Motor neuron (in vitro differentiated cells): Measurements from ENCODE around the gene GNL1. TPM values are rescaled to one million over a fixed set of nuclear protein-coding genes. Genes with fewer than 3 reads are reported as not detected.
"Not testable (repeated sequence)": the region's sequence is repeated elsewhere in the genome, so short reads cannot be mapped to it uniquely, and the experiment has no call there.

Experiments
- ATAC-seq, 8 experiments: fragments of 200-7000 bp; cut with Tn5 transposase; replicated peaks in 6 of 8; 2 replicates each; pipeline ENCODE4 v1.8.0; 2021; ENCODE audit warnings: mild to moderate bottlenecking in 8 of 8, moderate library complexity in 8 of 8
- H3K27ac ChIP-seq, 2 donors: fragments of 250-450 bp; sonication (Bioruptor Pico); 2 replicates each; pipeline ENCODE4 v1.9.0; 2021; ENCODE audit warnings: antibody characterized with exemption in 2 of 2, mild to moderate bottlenecking in 2 of 2, moderate library complexity in 1 of 2
- H3K4me1 ChIP-seq, 2 donors: fragments of 250-450 bp; sonication (Bioruptor Pico); replicated peaks in 1 of 2; 2 replicates each; pipeline ENCODE4 v1.6.1; 2021; ENCODE audit warnings: antibody characterized with exemption in 2 of 2, mild to moderate bottlenecking in 2 of 2, moderate library complexity in 1 of 2
- H3K4me3 ChIP-seq, 5 donors: fragments of 250-450 bp; sonication (Bioruptor Pico); 2 replicates each; pipeline ENCODE4 v1.9.0; 2021; ENCODE audit warnings: antibody characterized with exemption in 5 of 5, mild to moderate bottlenecking in 5 of 5, moderate library complexity in 4 of 5
- WGBS, 10 experiments: fragments of 450-650 bp; shearing (Covaris generic); methylation state at CpG; one replicate each; pipeline ENCODE4 v1.0.0; 2022; 5-methylcytosine and 5-hydroxymethylcytosine counted together
- in situ Hi-C, 9 experiments: fragments of 400-800 bp; cut with MboI; loops; one replicate each; pipeline ENCODE4 v1.15.0; 2021; ENCODE audit warnings: low sequenced_read_pairs in 9 of 9, low pct_unique_long_range_greater_than_20kb in 2 of 9; ENCODE audit not compliant: unreplicated experiment in 9 of 9
- total RNA-seq, 8 experiments: library from RNA; unstranded; fragments of 300-600 nt; gene quantifications; 2 replicates each; pipeline versions ENCODE4 v1.2.3 to v1.2.4, GENCODE V29; 2022

Gene GNL1
- total RNA-seq, 8 experiments from 2014 or later: 23.4 to 66.0 (median 37.5) TPM

DNA sequence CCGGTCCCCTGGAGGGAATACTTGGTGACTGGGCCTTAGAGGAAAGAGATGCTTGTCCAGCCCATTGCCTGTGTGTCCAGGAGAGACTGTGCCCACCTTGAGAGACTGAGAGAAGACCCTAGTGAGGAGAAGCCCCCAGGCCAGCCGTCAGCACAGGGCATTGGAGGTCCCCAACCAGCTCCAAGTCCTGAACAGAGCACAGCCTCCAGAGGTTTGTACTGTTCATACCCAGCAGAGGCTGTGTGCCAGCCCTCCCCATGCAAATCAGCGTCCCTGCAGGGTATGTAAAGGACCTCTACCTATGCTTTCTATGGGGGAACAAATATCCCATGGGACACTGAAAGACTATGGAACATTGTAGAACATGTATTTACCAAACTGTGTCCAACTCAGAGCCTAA is 58.6 kb downstream of the GNL1 start:
- Histone ChIP-seq H3K27ac (no peak overlapping the region), H3K4me3 (no peak overlapping the region), H3K4me1 (no peaks in the 10 kb centered on the region)
- ATAC-seq: peak in 1 of 8 experiments; percentile 3
- in situ Hi-C loops: loop anchor here in 1 of 9 experiments (25.0 kb wide), 1 partner anchor 615 kb away; the partner anchor contains the start of genes C6orf15, CDSN and PSORS1C1
- WGBS, 10 experiments: 51 to 85% (median 64%) methylated on average over 1 to 3 of the region's 3 CpGs; no CpG with 5 or more reads in 3 of the 10 experiments

DNA sequence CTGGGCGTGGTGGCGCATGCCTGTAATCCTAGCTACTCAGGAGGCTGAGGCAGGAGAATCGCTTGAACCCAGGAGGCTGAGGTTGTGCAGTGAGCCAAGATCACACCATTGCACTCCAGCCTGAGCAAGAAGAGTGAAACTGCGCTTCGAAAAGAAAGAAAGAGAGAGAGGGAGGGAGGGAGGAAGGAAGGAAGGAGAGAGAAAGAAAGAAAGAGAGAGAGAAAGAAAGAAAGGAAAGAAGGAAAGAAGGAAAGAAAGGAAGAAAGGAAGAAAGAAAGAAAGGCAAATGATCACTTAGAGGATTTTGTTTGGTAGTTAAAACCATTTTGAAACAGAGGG is 59.1 kb downstream of the GNL1 start:
- in situ Hi-C loops: loop anchor here in 1 of 9 experiments (25.0 kb wide), 1 partner anchor 615 kb away; the partner anchor contains the start of genes C6orf15, CDSN and PSORS1C1
- not testable (repeated sequence) for ATAC-seq, H3K4me1 ChIP-seq, H3K27ac ChIP-seq, H3K4me3 ChIP-seq
- WGBS, 10 experiments: 84 to 100% (median 94%) methylated on average over 2 to 5 of the region's 5 CpGs

DNA sequence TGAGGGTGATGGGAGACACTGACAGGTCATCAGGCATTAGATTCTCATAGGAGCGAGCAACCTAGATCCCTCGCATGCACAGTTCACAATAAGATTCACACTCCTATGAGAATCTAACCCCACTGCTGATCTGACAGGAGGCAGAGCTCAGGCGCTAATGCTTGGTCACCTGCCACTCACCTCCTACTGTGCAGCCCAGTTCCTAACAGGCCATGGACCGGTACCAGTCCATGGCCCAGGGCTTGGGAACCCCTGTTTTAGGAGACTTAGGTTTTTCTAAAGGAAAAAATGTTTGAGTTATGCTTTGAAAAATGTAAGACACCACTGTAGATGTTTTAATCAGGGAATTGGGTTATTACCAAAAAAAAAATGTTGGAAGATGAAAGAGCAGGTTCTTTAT is 60.3 kb downstream of the GNL1 start:
- Histone ChIP-seq H3K27ac (no peak overlapping the region), H3K4me3 (no peak overlapping the region), H3K4me1 (no peaks in the 10 kb centered on the region)
- WGBS, 10 experiments: 20 to 100% (median 89%) methylated on average over 1 to 4 of the region's 4 CpGs; no CpG with 5 or more reads in 3 of the 10 experiments
- in situ Hi-C loops: loop anchor here in 1 of 9 experiments (25.0 kb wide), 1 partner anchor 616 kb away; the partner anchor contains the start of genes C6orf15, CDSN and PSORS1C1
- peak in 1 of 8 experiments; percentile 18 for ATAC-seq

DNA sequence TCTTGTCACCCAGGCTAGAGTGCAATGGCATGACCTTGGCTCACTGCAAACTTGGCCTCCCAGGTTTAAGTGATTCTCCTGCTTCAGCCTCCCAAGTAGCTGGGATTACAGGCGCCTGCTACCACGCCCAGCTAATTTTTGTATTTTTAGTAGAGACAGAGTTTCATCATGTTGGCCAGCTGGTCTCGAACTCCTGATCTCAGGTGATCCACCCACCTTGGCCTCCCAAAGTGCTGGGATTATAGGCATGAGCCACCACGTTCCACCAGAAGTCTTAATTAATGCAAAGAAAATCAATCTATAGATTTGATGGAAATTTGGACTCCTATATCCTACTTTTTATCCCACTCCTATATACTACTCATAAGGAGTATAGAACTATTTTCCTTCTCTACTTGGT is 61.2 kb downstream of the GNL1 start:
- 33 to 92% (median 74%) methylated on average over 2 to 4 of the region's 4 CpGs; no CpG with 5 or more reads in 4 of the 10 experiments for WGBS, 10 experiments
- not testable (repeated sequence) for ATAC-seq, H3K4me1 ChIP-seq, H3K4me3 ChIP-seq, H3K27ac ChIP-seq
- in situ Hi-C loops: loop anchor here in 1 of 9 experiments (25.0 kb wide), 1 partner anchor 617 kb away; the partner anchor contains the start of genes C6orf15, CDSN and PSORS1C1

DNA sequence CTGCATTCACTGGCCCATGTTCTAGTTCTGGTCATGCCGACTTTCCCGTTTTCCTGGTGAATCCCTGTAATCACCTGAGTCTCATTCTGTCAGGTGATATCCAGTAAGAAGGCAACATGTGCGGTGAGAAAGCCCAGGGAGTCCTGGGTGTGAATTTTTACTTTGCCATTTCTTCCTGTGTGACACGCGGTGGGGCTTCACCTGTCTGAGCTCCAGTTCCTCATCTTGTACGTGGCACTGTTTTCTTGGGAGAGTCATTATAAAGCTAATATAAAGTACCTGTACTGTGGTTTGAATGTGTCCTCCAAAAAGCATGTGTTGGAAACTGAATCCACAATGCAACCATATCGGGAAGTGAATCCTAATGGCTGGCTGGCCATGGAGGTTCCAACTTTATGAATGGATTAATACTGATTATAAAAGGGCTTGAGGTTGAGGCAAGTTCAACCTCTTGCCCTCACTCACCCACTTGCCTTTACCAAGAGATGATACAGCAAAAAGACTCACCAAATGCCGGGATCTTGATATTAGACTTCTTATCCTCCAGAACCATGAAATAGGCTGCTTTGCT is 61.9 kb downstream of the GNL1 start:
- in situ Hi-C loops: loop anchor here in 1 of 9 experiments (25.0 kb wide), 1 partner anchor 618 kb away; the partner anchor contains the start of genes C6orf15, CDSN and PSORS1C1
- WGBS, 10 experiments: 91 to 100% (median 94%) methylated on average over 2 to 8 of the region's 8 CpGs
- ATAC-seq: no peak
- peaks cover 0 to 3% of the 10 kb centered on the region in 2 donors for H3K4me1 ChIP-seq
- H3K27ac ChIP-seq: no peak overlapping the region
- no peak overlapping the region for H3K4me3 ChIP-seq

DNA sequence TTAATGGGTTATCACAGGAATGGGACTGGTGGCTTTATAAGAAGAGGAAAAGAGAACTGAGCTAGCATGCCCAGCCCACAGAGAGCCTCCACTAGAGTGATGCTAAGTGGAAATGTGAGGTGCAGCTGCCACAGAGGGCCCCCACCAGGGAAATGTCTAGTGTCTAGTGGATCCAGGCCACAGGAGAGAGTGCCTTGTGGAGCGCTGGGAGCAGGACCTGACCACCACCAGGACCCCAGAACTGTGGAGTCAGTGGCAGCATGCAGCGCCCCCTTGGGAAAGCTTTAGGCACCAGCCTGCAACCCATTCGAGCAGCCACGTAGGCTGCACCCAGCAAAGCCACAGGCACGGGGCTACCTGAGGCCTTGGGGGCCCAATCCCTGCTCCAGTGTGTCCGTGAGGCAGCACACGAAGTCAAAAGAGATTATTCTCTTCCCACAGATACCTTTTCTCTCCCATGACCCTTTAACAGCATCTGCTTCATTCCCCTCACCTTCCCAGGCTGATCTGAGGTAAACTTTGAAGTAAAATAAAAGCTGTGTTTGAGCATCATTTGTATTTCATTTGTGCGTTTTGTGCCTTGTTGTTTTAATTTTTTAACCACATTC is 62.5 kb downstream of the GNL1 start:
- WGBS, 10 experiments: 39 to 86% (median 51%) methylated on average over 1 to 8 of the region's 8 CpGs; no CpG with 5 or more reads in 1 of the 10 experiments
- H3K27ac ChIP-seq: no peak overlapping the region
- in situ Hi-C loops: loop anchor here in 1 of 9 experiments (25.0 kb wide), 1 partner anchor 619 kb away; the partner anchor contains the start of genes C6orf15, CDSN and PSORS1C1
- peaks cover 0 to 3% of the 10 kb centered on the region in 2 donors for H3K4me1 ChIP-seq
- H3K4me3 ChIP-seq: no peak overlapping the region
- ATAC-seq: peak in 1 of 8 experiments; percentile 1

DNA sequence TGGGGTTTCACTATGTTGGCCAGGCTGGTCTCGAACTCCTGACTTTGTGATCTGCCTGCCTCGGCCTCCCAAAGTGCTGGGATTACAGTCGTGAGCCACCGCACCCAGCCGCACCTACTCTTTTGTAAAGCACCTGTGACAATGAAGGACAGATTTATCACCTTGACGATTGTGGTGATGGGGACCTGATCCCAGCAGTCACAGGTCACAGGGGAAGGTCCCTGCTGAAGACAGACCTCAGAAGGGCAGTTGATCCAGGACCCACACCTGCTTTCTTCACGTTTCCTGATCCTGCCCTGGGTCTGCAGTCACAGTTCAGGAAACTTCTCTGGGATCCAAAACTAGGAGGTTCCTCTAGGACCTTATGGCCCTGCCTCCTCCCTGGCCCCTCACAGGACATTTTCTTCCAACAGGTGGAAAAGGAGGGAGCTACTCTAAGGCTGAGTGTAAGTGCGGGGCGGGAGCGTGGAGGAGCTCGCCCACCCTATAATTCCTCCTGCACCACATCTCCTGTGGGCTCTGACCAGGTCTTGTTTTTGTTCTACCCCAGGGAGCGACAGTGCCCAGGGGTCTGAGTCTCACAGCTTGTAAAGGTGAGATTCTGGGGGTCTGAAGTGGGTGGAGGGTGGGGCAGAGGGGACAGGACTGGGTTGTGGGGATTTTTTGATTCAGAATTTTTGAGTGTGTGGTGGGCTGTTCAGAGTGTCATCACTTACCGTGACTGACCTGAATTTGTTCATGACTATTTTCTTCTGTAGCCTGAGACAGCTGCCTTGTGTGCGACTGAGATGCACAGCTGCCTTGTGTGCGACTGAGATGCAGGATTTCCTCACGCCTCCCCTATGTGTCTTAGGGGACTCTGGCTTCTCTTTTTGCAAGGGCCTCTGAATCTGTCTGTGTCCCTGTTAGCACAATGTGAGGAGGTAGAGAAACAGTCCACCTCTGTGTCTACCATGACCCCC is 64.0 kb downstream of the GNL1 start:
- no peak for ATAC-seq
- Histone ChIP-seq H3K4me1 (peaks cover 0 to 3% of the 10 kb centered on the region in 2 donors), H3K27ac (no peak overlapping the region), H3K4me3 (no peak overlapping the region)
- 87 to 100% (median 92%) methylated on average over 2 to 9 of the region's 16 CpGs; no CpG with 5 or more reads in 3 of the 10 experiments for WGBS, 10 experiments
- in situ Hi-C loops: loop anchor here in 1 of 9 experiments (25.0 kb wide), 1 partner anchor 620 kb away; the partner anchor contains the start of genes C6orf15, CDSN and PSORS1C1

Other genes starting within 250 kb of the GNL1 start
- gene TRIM39, start 229.6 kb downstream of the GNL1 start, total RNA-seq: 10 to 100 TPM in 7 of 8 experiments, 1 to 10 TPM in 1; 8.9 to 15.4 (median 11.1) TPM
- 10 to 100 TPM; 38.0 to 88.1 (median 74.3) TPM for gene RPP21, start 211.3 kb downstream of the GNL1 start, total RNA-seq
- gene HLA-E, start 67.0 kb downstream of the GNL1 start, total RNA-seq: 100 to 1,000 TPM in 3 of 8 experiments, 10 to 100 TPM in 1, 1 to 10 TPM in 4; 1.5 to 221 (median 44.6) TPM
- gene PRR3, start 806 bp upstream of the GNL1 start, total RNA-seq: 10 to 100 TPM; 11.2 to 41.1 (median 32.4) TPM
- 10 to 100 TPM; 31.6 to 81.9 (median 55.3) TPM for gene ABCF1, start 15.0 kb upstream of the GNL1 start, total RNA-seq
- 100 to 1,000 TPM in 1 of 8 experiments, 10 to 100 TPM in 7; 21.2 to 126 (median 45.9) TPM for gene PPP1R10, start 60.8 kb upstream of the GNL1 start, total RNA-seq
- gene MRPS18B, start 61.4 kb upstream of the GNL1 start, total RNA-seq: 100 to 1,000 TPM in 1 of 8 experiments, 10 to 100 TPM in 7; 56.0 to 105 (median 62.8) TPM
- gene ATAT1, start 70.4 kb upstream of the GNL1 start, total RNA-seq: 10 to 100 TPM in 7 of 8 experiments, 1 to 10 TPM in 1; 3.7 to 71.7 (median 41.1) TPM
- 10 to 100 TPM in 5 of 8 experiments, 1 to 10 TPM in 3; 6.6 to 16.4 (median 12.1) TPM for gene C6orf136, start 90.6 kb upstream of the GNL1 start, total RNA-seq
- gene DHX16, start 116.5 kb upstream of the GNL1 start, total RNA-seq: 10 to 100 TPM; 12.1 to 43.3 (median 25.9) TPM
- 10 to 100 TPM; 23.1 to 60.8 (median 34.5) TPM for gene PPP1R18, start 130.2 kb upstream of the GNL1 start, total RNA-seq
- 10 to 100 TPM in 6 of 8 experiments, 1 to 10 TPM in 2; 6.8 to 28.3 (median 13.2) TPM for gene NRM, start 134.5 kb upstream of the GNL1 start, total RNA-seq
- 10 to 100 TPM in 6 of 8 experiments, 1 to 10 TPM in 2; 5.7 to 32.4 (median 23.3) TPM for gene MDC1, start 160.8 kb upstream of the GNL1 start, total RNA-seq
- 1,000 to 10,000 TPM in 2 of 8 experiments, 100 to 1,000 TPM in 6; 425 to 1,850 (median 943) TPM for gene TUBB, start 163.9 kb upstream of the GNL1 start, total RNA-seq
- 100 to 1,000 TPM in 2 of 8 experiments, 10 to 100 TPM in 6; 56.8 to 122 (median 75.9) TPM for gene FLOT1, start 186.2 kb upstream of the GNL1 start, total RNA-seq
- gene IER3, start 188.1 kb upstream of the GNL1 start, total RNA-seq: 100 to 1,000 TPM in 2 of 8 experiments, 10 to 100 TPM in 5, 1 to 10 TPM in 1; 8.7 to 176 (median 32.5) TPM